ENCODE data around the gene SACM1L.
"Not testable (repeated sequence)": the region's sequence is repeated elsewhere in the genome, so short reads cannot be mapped to it uniquely, and the experiment has no call there.

The SACM1L gene

GRCh38 chr3:45691842-45692241 is 2.6 kb downstream of the SACM1L start:
- no peak for DNase-seq (ENCODE audit: low spot score)

- no peak for DNase-seq (ENCODE audit: low spot score)
These were observed 3.7 kb downstream of the SACM1L start for GRCh38 chr3:45692866-45693265.

- DNase-seq (ENCODE audit: low spot score): no peak
These were observed 4.8 kb downstream of the SACM1L start for GRCh38 chr3:45693941-45694521.

GRCh38 chr3:45695166-45695565 is 6.0 kb downstream of the SACM1L start:
- DNase-seq (ENCODE audit: low spot score): not testable (repeated sequence)

- DNase-seq (ENCODE audit: low spot score): no peak
These were observed 11.4 kb downstream of the SACM1L start for GRCh38 chr3:45700570-45701073.

- no peak for DNase-seq (ENCODE audit: low spot score)
These were observed 12.1 kb downstream of the SACM1L start for GRCh38 chr3:45701172-45701867.

- no peak for DNase-seq (ENCODE audit: low spot score)
These were observed 15.2 kb downstream of the SACM1L start for GRCh38 chr3:45704301-45704943.

- no peak for DNase-seq (ENCODE audit: low spot score)
These were observed 16.9 kb downstream of the SACM1L start for GRCh38 chr3:45705839-45706808.

- no peak for DNase-seq (ENCODE audit: low spot score)
These were observed 22.7 kb downstream of the SACM1L start for GRCh38 chr3:45711931-45712330.

GRCh38 chr3:45712434-45713110 is 23.4 kb downstream of the SACM1L start:
- peak; percentile 19 for DNase-seq (ENCODE audit: low spot score)

GRCh38 chr3:45715945-45716344 is 26.7 kb downstream of the SACM1L start:
- DNase-seq (ENCODE audit: low spot score): no peak

- DNase-seq (ENCODE audit: low spot score): no peak
These were observed 27.7 kb downstream of the SACM1L start for GRCh38 chr3:45716790-45717336.

GRCh38 chr3:45719655-45720487 is 30.7 kb downstream of the SACM1L start:
- DNase-seq (ENCODE audit: low spot score): no peak

GRCh38 chr3:45724911-45725310 is 35.7 kb downstream of the SACM1L start:
- DNase-seq (ENCODE audit: low spot score): no peak

GRCh38 chr3:45729614-45730013 is 40.4 kb downstream of the SACM1L start:
- DNase-seq (ENCODE audit: low spot score): no peak

GRCh38 chr3:45730409-45731154 is 41.4 kb downstream of the SACM1L start:
- DNase-seq (ENCODE audit: low spot score): no peak

GRCh38 chr3:45736707-45737106 is 47.5 kb downstream of the SACM1L start:
- no peak for DNase-seq (ENCODE audit: low spot score)

GRCh38 chr3:45737234-45737633 is 48.0 kb downstream of the SACM1L start:
- no peak for DNase-seq (ENCODE audit: low spot score)

- DNase-seq (ENCODE audit: low spot score): no peak
These were observed 50.8 kb downstream of the SACM1L start for GRCh38 chr3:45739991-45740390.

- DNase-seq (ENCODE audit: low spot score): no peak
These were observed 52.1 kb downstream of the SACM1L start for GRCh38 chr3:45741247-45741646.
